HG02852 (cell line): ENCODE results near the gene ADAM8.

ENCODE experiments used
- ATAC-seq: cut with Tn5 transposase; IDR thresholded peaks from one replicate; pipeline ENCODE4 v1.9.1; 2021; ENCODE audit warnings: mild to moderate bottlenecking, moderate library complexity; ENCODE audit not compliant: unreplicated experiment

Gene ADAM8

GRCh38 chr10:133214468-133215410 lies 61.9 kb downstream of the ADAM8 start:
- no peak for ATAC-seq

- ATAC-seq = no peak
Measured at GRCh38 chr10:133213641-133214467, 62.8 kb downstream of the ADAM8 start.

GRCh38 chr10:133212853-133213494 lies 63.7 kb downstream of the ADAM8 start:
- no peak for ATAC-seq
